ENCODE data around the gene PSME1.

Gene PSME1

GRCh38 chr14:24147761-24148428, 11.9 kb downstream of the PSME1 start:
- DNase-seq (ENCODE audit: low spot score): no peak

- no peak for DNase-seq (ENCODE audit: low spot score)
Observed at GRCh38 chr14:24149302-24149969, 13.4 kb downstream of the PSME1 start.

- DNase-seq (ENCODE audit: low spot score): no peak
Observed at GRCh38 chr14:24150061-24150460, 14.1 kb downstream of the PSME1 start.

GRCh38 chr14:24150567-24150966, 14.6 kb downstream of the PSME1 start:
- DNase-seq (ENCODE audit: low spot score): no peak

- DNase-seq (ENCODE audit: low spot score): no peak
Observed at GRCh38 chr14:24150993-24151392, 15.0 kb downstream of the PSME1 start.

GRCh38 chr14:24151404-24152080, 15.5 kb downstream of the PSME1 start:
- no peak for DNase-seq (ENCODE audit: low spot score)

GRCh38 chr14:24155100-24155499, 19.1 kb downstream of the PSME1 start:
- no peak for DNase-seq (ENCODE audit: low spot score)

GRCh38 chr14:24156840-24157239, 20.8 kb downstream of the PSME1 start:
- no peak for DNase-seq (ENCODE audit: low spot score)

GRCh38 chr14:24157331-24157730, 21.3 kb downstream of the PSME1 start:
- DNase-seq (ENCODE audit: low spot score): no peak

- DNase-seq (ENCODE audit: low spot score): no peak
Observed at GRCh38 chr14:24159777-24160498, 23.9 kb downstream of the PSME1 start.

- DNase-seq (ENCODE audit: low spot score): no peak
Observed at GRCh38 chr14:24160499-24160849, 24.5 kb downstream of the PSME1 start.

- DNase-seq (ENCODE audit: low spot score): peak; percentile 98
Observed at GRCh38 chr14:24160850-24161804, 25.1 kb downstream of the PSME1 start, which contains the start of gene IRF9. TSS of gene IRF9 (plus strand) at chr14:24161265. CDS start at chr14:24162145, 880 bp downstream.

- DNase-seq (ENCODE audit: low spot score): no peak
Observed at GRCh38 chr14:24162093-24162492, 26.1 kb downstream of the PSME1 start.

- no peak for DNase-seq (ENCODE audit: low spot score)
Observed at GRCh38 chr14:24164518-24164991, 28.6 kb downstream of the PSME1 start.

GRCh38 chr14:24165785-24166184, 29.8 kb downstream of the PSME1 start:
- no peak for DNase-seq (ENCODE audit: low spot score)

GRCh38 chr14:24167469-24168114, 31.6 kb downstream of the PSME1 start:
- DNase-seq (ENCODE audit: low spot score): no peak

GRCh38 chr14:24171422-24172260, 35.6 kb downstream of the PSME1 start, which contains the start of gene REC8:
TSS of gene REC8 (plus strand) at chr14:24172080. CDS start at chr14:24172553, 473 bp downstream.
- peak; percentile 61 for DNase-seq (ENCODE audit: low spot score)

GRCh38 chr14:24172261-24172860, 36.4 kb downstream of the PSME1 start:
- no peak for DNase-seq (ENCODE audit: low spot score)

- DNase-seq (ENCODE audit: low spot score): no peak
Observed at GRCh38 chr14:24172871-24173281, 36.9 kb downstream of the PSME1 start.
